A673 (cell line): Measurements from ENCODE around the gene PRICKLE1.

Source experiments
- EZH2 ChIP-seq: fragments of 200-600 bp; sonication (generic); IDR thresholded peaks from 2 replicates; pipeline ENCODE4 v1.6.1; 2017; ENCODE audit warnings: borderline replicate concordance, low read depth, mild to moderate bottlenecking, mixed read lengths, antibody characterized with exemption, low read length; ENCODE audit not compliant: poor library complexity, severe bottlenecking
- TF ChIP-seq, protein P1 (sequence below): fragments of 300-800, 200-600 bp; sonication (generic); conservative IDR thresholded peaks from 2 replicates; pipeline ENCODE4 v1.5.1; 2017; ENCODE audit warnings: low read depth, mild to moderate bottlenecking, antibody characterized with exemption, low read length, moderate library complexity, mixed read lengths

DNA sequence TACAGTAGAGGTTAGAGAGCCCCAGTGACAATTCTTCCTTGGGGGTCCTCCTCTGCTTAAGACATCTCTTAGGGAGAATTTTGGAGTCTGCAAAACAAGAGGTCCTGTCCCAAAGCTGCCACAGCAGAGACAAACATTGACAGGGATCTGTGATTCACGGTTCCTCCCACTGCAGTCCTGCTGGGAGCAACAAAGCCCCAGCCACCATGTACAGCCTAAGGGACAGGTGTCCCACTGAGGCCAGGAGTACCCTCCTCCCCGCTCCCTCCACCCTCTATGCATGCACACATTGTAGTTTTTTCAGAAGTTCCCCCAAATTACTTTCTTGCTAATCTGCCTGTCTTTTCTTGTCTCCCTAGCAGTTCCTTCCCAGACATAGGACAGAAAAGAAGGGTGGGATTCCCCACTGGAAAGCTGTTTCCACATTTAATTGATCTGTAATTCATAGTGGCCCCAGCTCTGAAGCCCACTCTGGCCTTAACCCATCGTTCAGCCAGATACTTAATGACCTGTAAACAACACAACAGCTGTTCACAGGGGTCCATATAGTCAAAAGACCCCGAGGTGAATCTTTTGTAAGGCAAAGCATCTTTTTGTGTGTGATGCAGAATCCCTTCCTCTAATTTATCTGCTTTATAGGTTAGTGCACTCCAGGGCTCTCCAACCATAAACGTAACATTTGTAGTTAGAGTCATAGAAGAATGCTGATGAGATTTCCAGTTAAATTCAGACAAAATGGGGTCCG, 13.9 kb upstream of the PRICKLE1 start:
- TF ChIP-seq, protein P1, sequence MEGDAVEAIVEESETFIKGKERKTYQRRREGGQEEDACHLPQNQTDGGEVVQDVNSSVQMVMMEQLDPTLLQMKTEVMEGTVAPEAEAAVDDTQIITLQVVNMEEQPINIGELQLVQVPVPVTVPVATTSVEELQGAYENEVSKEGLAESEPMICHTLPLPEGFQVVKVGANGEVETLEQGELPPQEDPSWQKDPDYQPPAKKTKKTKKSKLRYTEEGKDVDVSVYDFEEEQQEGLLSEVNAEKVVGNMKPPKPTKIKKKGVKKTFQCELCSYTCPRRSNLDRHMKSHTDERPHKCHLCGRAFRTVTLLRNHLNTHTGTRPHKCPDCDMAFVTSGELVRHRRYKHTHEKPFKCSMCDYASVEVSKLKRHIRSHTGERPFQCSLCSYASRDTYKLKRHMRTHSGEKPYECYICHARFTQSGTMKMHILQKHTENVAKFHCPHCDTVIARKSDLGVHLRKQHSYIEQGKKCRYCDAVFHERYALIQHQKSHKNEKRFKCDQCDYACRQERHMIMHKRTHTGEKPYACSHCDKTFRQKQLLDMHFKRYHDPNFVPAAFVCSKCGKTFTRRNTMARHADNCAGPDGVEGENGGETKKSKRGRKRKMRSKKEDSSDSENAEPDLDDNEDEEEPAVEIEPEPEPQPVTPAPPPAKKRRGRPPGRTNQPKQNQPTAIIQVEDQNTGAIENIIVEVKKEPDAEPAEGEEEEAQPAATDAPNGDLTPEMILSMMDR = no peak
- no peak for TF ChIP-seq EZH2
